Stomach (tissue), 4 donors: ENCODE data around the gene PIK3R2.

Source experiments
- POLR2A ChIP-seq, 4 donors: fragments of 450-650 bp; IDR thresholded peaks; one replicate each; pipeline ENCODE4 v1.6.1; 2016; ENCODE audit warnings: antibody characterized with exemption in 4 of 4, control low read depth in 2 of 4, mild to moderate bottlenecking in 1 of 4, moderate library complexity in 1 of 4
- POLR2AphosphoS5 ChIP-seq, 3 donors: sonication (generic); formaldehyde crosslinking; IDR thresholded peaks; one replicate each; pipeline ENCODE4 v1.6.1; 2016; ENCODE audit warnings: antibody characterized with exemption in 3 of 3

GRCh38 chr19:18159810-18160209 is 6.8 kb downstream of the PIK3R2 start:
- TF ChIP-seq POLR2AphosphoS5 (IDR thresholded peaks at IDR 0.05) (no peak), POLR2A (IDR thresholded peaks at IDR 0.05) (no peak)
